GM21367 (cell line): ENCODE data around the gene SYNGR3.
"Not testable (repeated sequence)": the region's sequence is repeated elsewhere in the genome, so short reads cannot be mapped to it uniquely, and the experiment has no call there.

Source experiments
- ATAC-seq: cut with Tn5 transposase; IDR thresholded peaks from one replicate; pipeline ENCODE4 v1.9.1; 2021; ENCODE audit not compliant: unreplicated experiment

The SYNGR3 gene

GRCh38 chr16:1989209-1990100, at the start of gene SYNGR3:
TSS of gene SYNGR3 (plus strand) at chr16:1989970. CDS start at chr16:1990103, 133 bp downstream.
- ATAC-seq, result no peak

GRCh38 chr16:1940273-1941161, 49.3 kb upstream of the SYNGR3 start:
- no peak for ATAC-seq

- no peak for ATAC-seq
These were observed 48.4 kb upstream of the SYNGR3 start for GRCh38 chr16:1941162-1942046.

- no peak for ATAC-seq
These were observed 47.5 kb upstream of the SYNGR3 start for GRCh38 chr16:1942047-1942809.

- ATAC-seq, result peak; percentile 88
These were observed 46.7 kb upstream of the SYNGR3 start, which contains the start of gene MSRB1 for GRCh38 chr16:1942810-1943726. TSS of gene MSRB1 (minus strand) at chr16:1943199. CDS start at chr16:1943156, 43 bp downstream.

GRCh38 chr16:1944612-1945199, 45.1 kb upstream of the SYNGR3 start:
- ATAC-seq, result no peak

- ATAC-seq, result no peak
These were observed 44.0 kb upstream of the SYNGR3 start for GRCh38 chr16:1945559-1946391.

GRCh38 chr16:1946495-1947368, 43.0 kb upstream of the SYNGR3 start:
- ATAC-seq, result no peak

- no peak for ATAC-seq
These were observed 42.5 kb upstream of the SYNGR3 start for GRCh38 chr16:1947369-1947670.

- no peak for ATAC-seq
These were observed 40.3 kb upstream of the SYNGR3 start for GRCh38 chr16:1949507-1949906.

GRCh38 chr16:1950047-1950446, 39.7 kb upstream of the SYNGR3 start:
- ATAC-seq, result no peak

- no peak for ATAC-seq
These were observed 39.2 kb upstream of the SYNGR3 start for GRCh38 chr16:1950559-1950958.

GRCh38 chr16:1953734-1954133, 36.0 kb upstream of the SYNGR3 start:
- ATAC-seq, result no peak

GRCh38 chr16:1957434-1958142, 32.2 kb upstream of the SYNGR3 start:
- ATAC-seq, result not testable (repeated sequence)

- ATAC-seq, result not testable (repeated sequence)
These were observed 31.7 kb upstream of the SYNGR3 start for GRCh38 chr16:1958143-1958491.

- ATAC-seq, result no peak
These were observed 31.0 kb upstream of the SYNGR3 start for GRCh38 chr16:1958715-1959268.
